Cortex of kidney (tissue), 1 donor: ENCODE data around the gene BRINP2.

ENCODE experiments used
- DNase-seq: peaks from one replicate; lab custom pipeline; 2025; lab: John Stamatoyannopoulos, UW

The BRINP2 gene

DNA sequence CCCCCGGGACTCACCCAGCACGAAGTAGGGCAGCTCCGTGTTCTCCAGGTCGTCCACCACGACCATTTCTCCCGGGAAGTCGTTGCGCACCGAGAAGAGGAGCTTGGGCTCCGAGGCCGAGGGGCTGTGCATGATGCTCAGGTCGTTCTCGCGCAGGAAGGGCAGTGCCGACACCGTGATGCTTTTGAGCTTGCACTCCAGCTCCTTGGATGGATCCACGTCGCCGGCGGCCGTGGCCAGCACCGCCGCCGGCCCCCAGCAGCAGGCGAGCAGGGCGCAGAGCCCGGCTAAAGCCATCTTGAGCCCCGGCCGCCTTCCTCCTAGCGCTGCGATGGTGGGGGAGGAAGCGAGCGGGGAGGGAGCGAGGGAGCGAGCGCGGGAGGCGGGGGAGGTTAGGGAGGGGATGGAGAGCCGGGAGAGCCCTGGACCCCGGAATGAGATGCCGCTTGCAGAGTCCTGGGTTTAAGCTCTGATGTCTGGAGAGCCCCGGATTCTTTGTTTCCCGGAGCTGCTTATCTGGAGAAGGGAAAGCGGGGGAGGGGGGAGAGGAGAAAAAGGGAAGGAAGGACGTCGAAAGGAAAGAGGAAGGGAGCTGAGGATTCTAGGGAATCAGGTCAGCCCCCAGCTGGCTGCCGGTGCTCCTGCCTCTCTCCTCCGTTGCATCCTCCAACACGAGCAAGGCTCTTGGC is 6.2 kb upstream of the BRINP2 start, which contains the start of gene ASTN1:
Gene ASTN1, minus strand, starts transcription at position 333 of the 689 bp plus-strand sequence. Its CDS starts 36 bp downstream, at position 297.
- no peak for DNase-seq

DNA sequence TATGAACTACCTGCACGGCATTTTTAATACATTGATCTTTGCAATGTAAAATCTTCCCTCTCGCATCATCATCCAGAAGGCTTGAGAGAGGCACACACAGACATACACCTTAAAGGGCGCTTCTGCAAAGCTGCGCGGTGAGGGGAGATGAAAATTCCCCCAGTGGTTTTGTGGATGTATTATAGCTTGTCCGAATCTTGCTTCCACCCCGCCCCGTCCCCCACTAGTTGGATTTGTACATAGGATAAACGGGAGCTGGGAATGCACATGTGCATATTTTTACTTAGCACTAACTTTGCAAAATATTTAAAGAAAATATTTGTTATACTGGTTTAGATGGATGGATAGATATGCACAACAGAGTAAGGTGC is 5.7 kb upstream of the BRINP2 start:
- DNase-seq, result no peak

DNA sequence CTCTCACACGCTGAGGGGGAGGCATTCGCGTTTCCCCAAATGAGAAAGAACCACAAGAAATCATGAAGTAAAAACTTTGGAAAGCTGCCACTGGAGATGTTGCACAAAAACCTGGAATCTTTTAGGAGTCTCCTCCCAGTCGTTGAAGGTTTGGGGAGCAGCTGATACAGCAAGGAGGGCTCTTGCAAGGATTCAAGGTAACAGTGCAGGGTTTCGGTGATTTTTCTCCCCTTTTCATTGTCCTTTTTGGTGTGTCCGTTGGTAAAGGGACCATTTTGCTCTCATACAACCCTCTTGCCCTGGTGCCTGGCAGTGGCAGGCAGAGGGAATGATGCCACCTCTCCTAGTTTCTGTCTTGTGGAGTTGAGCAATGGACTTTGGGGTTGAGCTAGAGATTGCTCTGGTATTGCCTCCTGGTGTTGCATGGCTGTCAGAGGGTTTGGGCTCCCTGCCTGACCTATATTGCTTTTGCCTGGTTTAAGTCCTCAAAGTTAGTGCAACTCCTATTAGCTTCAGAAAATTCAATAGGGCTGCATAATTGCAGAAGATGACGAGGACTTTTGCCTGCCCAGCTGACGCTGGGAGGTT is 872 bp downstream of the BRINP2 start:
- no peak for DNase-seq

DNA sequence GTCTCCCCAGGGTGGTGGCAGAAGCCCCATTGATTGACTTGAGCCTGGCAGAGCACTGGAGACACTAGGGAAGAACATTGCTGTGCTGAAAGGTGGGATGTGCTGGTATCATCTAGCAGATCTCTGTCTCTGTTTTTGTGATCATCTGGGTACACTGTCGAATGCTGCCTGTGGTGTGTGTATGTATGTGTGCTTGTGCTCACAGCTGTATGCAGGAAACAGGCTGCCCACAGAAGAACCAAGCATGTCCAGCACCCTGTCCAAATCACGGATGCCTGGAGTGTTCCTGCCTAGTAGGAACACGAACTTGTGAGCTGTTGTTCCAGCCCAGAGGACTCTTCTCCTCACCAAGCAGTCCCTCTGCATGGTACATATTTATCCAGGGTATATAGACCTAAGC is 1.5 kb downstream of the BRINP2 start:
- DNase-seq, result no peak

DNA sequence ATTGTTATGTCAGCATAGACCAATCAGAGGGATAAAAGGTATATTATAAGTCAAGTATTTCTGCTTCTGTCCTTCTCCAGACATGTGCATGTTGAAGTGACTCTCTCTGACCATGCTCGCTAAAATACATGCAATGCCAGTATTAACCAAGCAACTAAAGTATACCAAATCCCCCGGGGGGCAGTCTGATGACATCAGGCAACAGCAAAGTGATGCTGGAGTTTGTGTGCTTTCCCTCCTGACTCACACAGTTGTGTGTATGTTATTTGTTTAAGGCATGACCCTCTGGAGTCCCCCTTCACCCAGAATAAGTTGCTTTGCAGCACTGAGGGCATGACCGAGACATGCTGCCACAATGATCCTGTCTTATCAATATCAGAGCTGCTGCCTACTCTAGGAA is 2.1 kb downstream of the BRINP2 start:
- no peak for DNase-seq

DNA sequence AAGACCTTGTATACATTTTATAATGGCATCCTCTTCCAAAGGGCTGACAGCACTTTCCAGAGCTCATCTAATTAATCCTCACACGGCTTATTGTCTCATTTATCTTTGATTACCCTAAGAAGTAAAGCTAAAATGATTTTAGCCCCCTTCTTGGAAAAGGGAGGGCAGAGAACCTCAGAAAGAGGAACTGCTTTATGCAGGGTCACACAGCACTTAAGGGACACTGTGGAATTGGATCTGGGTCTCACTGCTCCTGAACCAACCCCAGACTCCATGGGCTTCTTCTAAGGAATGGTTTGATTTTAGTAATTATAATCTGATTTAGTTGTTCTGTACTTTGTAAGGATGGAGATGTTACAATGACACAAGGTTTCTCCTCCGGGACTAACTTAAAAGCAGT is 3.2 kb downstream of the BRINP2 start:
- DNase-seq, result no peak

DNA sequence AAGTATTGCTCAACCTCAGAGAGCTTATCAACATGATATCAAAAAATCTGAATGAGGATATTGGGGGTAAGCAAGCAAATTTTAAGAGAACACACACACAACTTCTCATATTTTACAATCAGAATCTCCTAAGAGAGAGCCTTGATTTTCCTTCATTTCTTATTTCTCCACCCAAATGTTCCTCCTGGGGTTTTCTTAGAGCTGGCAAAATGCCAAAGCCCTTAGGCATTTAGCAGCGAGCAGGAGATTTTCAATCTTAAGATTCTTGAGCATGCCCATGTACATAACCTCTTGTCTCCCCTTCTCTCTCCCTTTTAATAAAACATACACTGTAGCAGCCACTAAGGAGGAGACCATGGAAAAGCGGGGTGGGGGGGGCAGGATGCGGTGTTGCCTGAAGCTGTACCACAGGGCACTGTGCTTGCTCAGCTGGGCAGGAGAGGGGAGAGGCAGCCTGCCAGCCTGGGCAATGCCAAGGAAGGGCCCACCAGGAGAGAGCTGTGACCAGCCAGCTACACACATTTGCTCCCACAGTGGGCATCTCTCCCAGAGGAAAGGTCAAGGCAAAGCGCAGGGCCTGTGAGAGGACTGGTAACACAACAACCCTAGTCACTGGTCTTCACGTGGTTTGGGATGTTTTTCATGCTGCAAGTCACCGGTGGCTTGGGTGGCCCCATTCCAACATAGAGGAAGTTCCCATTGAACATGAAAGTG is 4.3 kb downstream of the BRINP2 start:
- DNase-seq, result no peak

GRCh38 chr1:177181280-177181630 is 10.5 kb downstream of the BRINP2 start:
- no peak for DNase-seq

DNA sequence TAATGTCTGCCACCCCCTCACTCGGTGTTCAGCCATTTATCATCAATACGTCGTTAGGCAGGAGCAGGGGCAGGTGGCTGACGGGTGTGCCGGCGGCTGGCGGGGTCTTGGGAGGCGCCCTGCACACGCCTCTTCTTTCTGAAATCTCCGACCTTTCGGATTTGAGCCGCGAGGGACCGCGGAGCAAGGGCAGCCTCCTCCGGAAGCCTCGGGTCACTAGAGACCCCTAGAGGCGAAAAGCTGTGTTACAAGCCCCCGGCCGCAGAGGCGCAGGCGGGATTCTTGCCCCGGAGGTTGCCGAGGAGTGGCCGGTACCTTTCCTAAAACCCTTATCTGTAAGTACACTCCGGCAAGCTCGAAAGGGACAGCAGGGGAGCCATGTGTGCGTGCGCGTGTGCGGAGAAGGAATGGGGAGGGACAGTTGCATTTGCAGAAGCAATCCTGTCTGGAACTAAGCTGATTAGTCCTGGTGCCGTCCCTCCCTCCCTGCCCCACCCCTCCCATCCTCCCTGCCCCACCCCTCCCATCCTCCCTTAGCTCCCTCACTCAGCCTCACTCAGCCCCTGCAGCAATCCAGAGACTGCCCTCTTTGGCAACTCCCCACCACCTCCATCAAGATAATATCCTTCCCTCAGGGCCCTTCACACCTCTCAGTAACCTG is 11.0 kb downstream of the BRINP2 start:
- DNase-seq, result no peak

DNA sequence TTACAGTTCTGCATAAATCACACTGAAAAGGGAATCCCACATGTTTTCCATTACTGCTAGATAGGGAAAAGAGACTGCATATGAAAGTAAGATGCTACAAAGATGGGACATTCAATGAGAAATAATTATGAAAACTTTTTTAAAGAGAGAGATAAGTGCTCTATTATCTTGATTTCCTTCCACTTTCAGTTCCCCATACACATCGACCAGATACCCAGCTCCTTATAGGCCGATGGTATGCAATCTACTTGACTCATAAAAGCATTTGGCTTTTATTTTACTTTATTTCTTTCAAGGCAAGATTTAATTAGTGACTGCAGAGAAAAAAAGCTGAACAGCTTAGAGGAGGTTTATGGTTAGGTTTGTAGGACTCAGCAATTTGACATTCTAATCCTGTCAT is 13.1 kb downstream of the BRINP2 start:
- no peak for DNase-seq

- no peak for DNase-seq
Observed at GRCh38 chr1:177185209-177185608, 14.5 kb downstream of the BRINP2 start.

- no peak for DNase-seq
Observed at GRCh38 chr1:177186639-177187038, 15.9 kb downstream of the BRINP2 start.

- no peak for DNase-seq
Observed at GRCh38 chr1:177190308-177190970, 19.7 kb downstream of the BRINP2 start.

GRCh38 chr1:177198243-177198642 is 27.5 kb downstream of the BRINP2 start:
- DNase-seq, result no peak

DNA sequence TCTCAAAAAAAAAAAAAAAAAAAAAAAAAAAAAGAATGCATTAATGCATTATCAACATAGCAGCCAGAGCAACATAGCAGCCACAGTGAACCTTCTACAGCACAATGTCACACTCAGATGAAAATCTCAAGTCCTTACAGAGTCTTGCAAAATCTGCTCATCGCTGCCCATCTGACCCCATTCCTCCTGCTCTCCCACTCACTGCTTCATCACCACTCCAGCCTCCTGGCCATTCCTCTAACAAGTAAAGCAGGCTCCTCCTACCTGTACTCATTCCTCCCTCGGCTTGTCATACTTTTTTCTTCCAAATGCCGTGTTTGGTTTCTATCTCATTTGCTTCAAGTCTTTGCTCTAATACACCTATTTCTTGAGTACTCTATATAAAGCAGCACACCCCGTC is 29.5 kb downstream of the BRINP2 start:
- DNase-seq, result no peak

DNA sequence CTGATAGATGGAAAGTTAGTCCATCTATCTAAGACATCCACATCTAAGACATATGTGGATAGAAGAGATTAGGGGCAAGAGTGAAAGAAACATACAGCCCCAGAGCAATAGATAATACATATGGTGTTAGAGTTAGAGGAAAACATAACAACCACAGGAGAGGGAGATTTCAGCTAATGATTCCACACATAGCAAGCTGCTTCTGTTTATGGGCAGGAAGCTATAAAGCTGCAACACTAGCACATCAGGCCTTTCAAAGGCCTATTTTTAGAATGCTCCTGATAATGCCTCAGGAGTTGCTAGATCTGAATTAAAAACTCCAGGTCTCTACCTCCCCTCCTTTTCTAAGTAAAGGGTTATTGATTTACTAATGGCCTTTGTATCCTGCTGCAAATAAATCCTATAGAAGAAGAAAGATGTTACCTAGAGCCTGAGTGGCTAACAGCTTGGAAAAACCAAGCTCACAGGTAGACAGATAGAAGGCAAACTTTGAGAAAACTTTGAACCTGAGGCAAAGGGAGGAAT is 36.1 kb downstream of the BRINP2 start:
- DNase-seq, result no peak

GRCh38 chr1:177208920-177209319 is 38.2 kb downstream of the BRINP2 start:
- DNase-seq, result no peak

DNA sequence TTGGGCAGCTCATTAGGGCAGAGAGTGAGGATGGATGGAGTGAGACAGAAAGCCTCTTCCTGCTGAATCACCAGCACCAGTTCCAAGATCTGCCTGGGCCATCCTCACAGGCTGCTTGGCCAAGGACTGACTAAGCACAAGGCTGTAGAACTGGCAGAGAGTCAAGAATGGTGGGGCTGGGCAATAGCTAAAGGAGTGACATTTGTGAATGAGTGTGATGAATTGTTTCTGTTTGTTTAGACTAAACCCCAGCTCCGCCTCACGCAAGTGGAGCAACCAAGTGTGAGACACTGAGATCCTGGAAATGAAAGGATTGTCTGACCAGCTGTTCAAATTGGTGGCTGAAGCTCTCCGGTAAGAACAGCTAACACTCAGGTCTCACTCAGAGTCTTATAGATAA is 38.6 kb downstream of the BRINP2 start:
- no peak for DNase-seq

- no peak for DNase-seq
Observed at GRCh38 chr1:177210071-177210470, 39.3 kb downstream of the BRINP2 start.

GRCh38 chr1:177211231-177211630 is 40.5 kb downstream of the BRINP2 start:
- DNase-seq, result no peak

- no peak for DNase-seq
Observed at GRCh38 chr1:177216587-177217202, 45.9 kb downstream of the BRINP2 start.
